GM12873 (cell line): ENCODE results near the gene FARP1.

Experiments
- CTCF ChIP-seq: IDR thresholded peaks from 2 replicates; pipeline ENCODE4 v1.5.1; 2012; ENCODE audit warnings: low read depth, mild to moderate bottlenecking, moderate library complexity, low read length, control low read depth; ENCODE audit not compliant: insufficient read depth; ENCODE audit errors: missing control alignments

The FARP1 gene

DNA sequence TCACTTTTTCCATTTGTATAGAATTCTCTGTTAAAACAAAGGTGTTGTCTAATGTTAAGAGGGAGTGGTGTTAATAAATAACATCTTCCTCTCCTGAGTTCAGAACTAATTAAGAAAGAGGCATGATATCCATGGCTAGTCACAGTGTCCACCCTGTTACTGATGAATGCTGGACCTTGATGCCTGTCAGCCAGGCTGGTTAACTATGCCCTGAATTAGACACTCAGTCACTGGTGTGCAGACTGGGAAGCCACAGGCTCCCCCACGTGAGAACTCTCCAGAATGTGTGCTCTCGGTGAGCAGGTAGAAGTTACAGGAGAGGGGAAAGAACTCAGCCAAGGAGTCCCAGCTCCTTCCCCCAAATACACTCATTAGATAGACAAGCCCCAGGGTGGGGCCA is 90.2 kb downstream of the FARP1 start:
- no peak for TF ChIP-seq CTCF

GRCh38 chr13:98234348-98234747 is 91.5 kb downstream of the FARP1 start:
- no peak for TF ChIP-seq CTCF

- TF ChIP-seq CTCF, result no peak
These were observed 93.3 kb downstream of the FARP1 start for GRCh38 chr13:98236197-98236596.

GRCh38 chr13:98237331-98237730 is 94.4 kb downstream of the FARP1 start:
- TF ChIP-seq CTCF, result no peak

- no peak for TF ChIP-seq CTCF
These were observed 96.5 kb downstream of the FARP1 start for GRCh38 chr13:98239162-98240076.

GRCh38 chr13:98240135-98240534 is 97.2 kb downstream of the FARP1 start:
- no peak for TF ChIP-seq CTCF

GRCh38 chr13:98240974-98241373 is 98.1 kb downstream of the FARP1 start:
- no peak for TF ChIP-seq CTCF
